Measurements from ENCODE around the gene GPR176.

GRCh38 chr15:39793923-39794322 lies 126.1 kb downstream of the GPR176 start:
- no peak for TF ChIP-seq CTCF (IDR thresholded peaks at IDR 0.05)
- no peak for TF ChIP-seq POLR2A (IDR thresholded peaks at IDR 0.05)
